WTC11 (cell line): ENCODE data around the gene ABR. TPM values are rescaled to one million over a fixed set of nuclear protein-coding genes. Genes with fewer than 3 reads are reported as not detected.

ENCODE experiments used
- ATAC-seq: fragments of 200-7000 bp; cut with Tn5 transposase; 2 replicates; pipeline ENCODE4 v1.10.0; 2021; ENCODE audit warnings: mild to moderate bottlenecking, moderate library complexity
- CTCF ChIA-PET: fragments of 300-600 bp; sonication (Branson Sonifier 250); formaldehyde crosslinking; loops from one replicate; lab custom pipeline; 2021; ENCODE audit warnings: antibody characterized with exemption; lab: Charles Lee
- POLR2A ChIA-PET: fragments of 350-600 bp; sonication (Branson Sonifier 250); formaldehyde crosslinking; loops from one replicate; lab custom pipeline; 2021; ENCODE audit warnings: antibody characterized with exemption; lab: Charles Lee
- DNase-seq: peaks from one replicate; pipeline ENCODE4 v3.0.0; 2021; ENCODE audit warnings: low spot score
- H3K27ac Mint-ChIP-seq: 2 replicates; pipeline ENCODE4 v1.8.0; 2021; ENCODE audit warnings: mixed read lengths
- H3K27me3 Mint-ChIP-seq: 2 replicates; pipeline ENCODE4 v1.8.0; 2021; ENCODE audit warnings: low read depth, mild to moderate bottlenecking, moderate library complexity, mixed read lengths
- H3K36me3 Mint-ChIP-seq: 2 replicates; pipeline ENCODE4 v1.8.0; 2021; ENCODE audit warnings: mixed read lengths
- H3K4me1 Mint-ChIP-seq: 2 replicates; pipeline ENCODE4 v1.8.0; 2022; ENCODE audit warnings: mixed read lengths
- H3K4me3 Mint-ChIP-seq: 2 replicates; pipeline ENCODE4 v1.8.0; 2021; ENCODE audit warnings: mild to moderate bottlenecking, moderate library complexity, mixed read lengths
- H3K9me3 Mint-ChIP-seq: 2 replicates; pipeline ENCODE4 v1.8.0; 2021; ENCODE audit warnings: mixed read lengths
- ATF1 ChIP-seq: sonication (generic); formaldehyde crosslinking; IDR thresholded peaks from 2 replicates; pipeline ENCODE4 v1.8.1; 2023; ENCODE audit warnings: mild to moderate bottlenecking, moderate library complexity, missing genetic modification reagents
- E2F4 ChIP-seq: sonication (generic); formaldehyde crosslinking; IDR thresholded peaks from 2 replicates; pipeline ENCODE4 v1.8.1; 2022; ENCODE audit warnings: low read depth, mild to moderate bottlenecking, moderate library complexity, missing genetic modification reagents, borderline replicate concordance
- EMX1 ChIP-seq: fragments of 250-450 bp; sonication (Bioruptor Pico); IDR thresholded peaks from 2 replicates; pipeline ENCODE4 v1.8.0; 2021; ENCODE audit warnings: mild to moderate bottlenecking
- FOXJ3 ChIP-seq: sonication (generic); formaldehyde crosslinking; IDR thresholded peaks from 2 replicates; pipeline ENCODE4 v1.9.0; 2021; ENCODE audit warnings: missing genetic modification reagents, mild to moderate bottlenecking, borderline replicate concordance
- FOXP1 ChIP-seq: sonication (generic); formaldehyde crosslinking; IDR thresholded peaks from 2 replicates; pipeline ENCODE4 v1.8.0; 2022; ENCODE audit warnings: missing genetic modification reagents, mild to moderate bottlenecking, moderate library complexity, borderline replicate concordance
- GRHL2 ChIP-seq: fragments of 250-450 bp; sonication (Bioruptor Pico); IDR thresholded peaks from 2 replicates; pipeline ENCODE4 v1.8.0; 2022; ENCODE audit warnings: mild to moderate bottlenecking, moderate library complexity; ENCODE audit not compliant: insufficient replicate concordance, severe bottlenecking
- GTF2I ChIP-seq: fragments of 250-450 bp; sonication (Bioruptor Pico); conservative IDR thresholded peaks from 2 replicates; pipeline ENCODE4 v1.4.0; 2021; ENCODE audit warnings: mild to moderate bottlenecking
- IRF2 ChIP-seq: sonication (generic); formaldehyde crosslinking; IDR thresholded peaks from 2 replicates; pipeline ENCODE4 v1.8.0; 2022; ENCODE audit warnings: low read depth, missing genetic modification reagents, borderline replicate concordance
- MXD4 ChIP-seq: fragments of 250-450 bp; sonication (Bioruptor Pico); IDR thresholded peaks from 2 replicates; pipeline ENCODE4 v1.8.0; 2021; ENCODE audit warnings: mild to moderate bottlenecking, moderate library complexity, borderline replicate concordance
- MYBL2 ChIP-seq: sonication (generic); formaldehyde crosslinking; IDR thresholded peaks from 2 replicates; pipeline ENCODE4 v1.8.1; 2023; ENCODE audit warnings: mild to moderate bottlenecking, moderate library complexity, missing genetic modification reagents
- TEAD1 ChIP-seq: sonication (generic); formaldehyde crosslinking; IDR thresholded peaks from 2 replicates; pipeline ENCODE4 v1.8.0; 2022; ENCODE audit warnings: mild to moderate bottlenecking, missing genetic modification reagents
- ZNF121 ChIP-seq: sonication (generic); formaldehyde crosslinking; IDR thresholded peaks from 2 replicates; pipeline ENCODE4 v1.8.0; 2023; ENCODE audit warnings: missing genetic modification reagents
- ZNF219 ChIP-seq: sonication (generic); formaldehyde crosslinking; IDR thresholded peaks from 2 replicates; pipeline ENCODE4 v1.8.0; 2023; ENCODE audit warnings: missing genetic modification reagents, mild to moderate bottlenecking, borderline replicate concordance
- ZNF396 ChIP-seq: fragments of 250-450 bp; sonication (Bioruptor Pico); IDR thresholded peaks from 2 replicates; pipeline ENCODE4 v1.8.0; 2021; ENCODE audit warnings: mild to moderate bottlenecking, moderate library complexity, borderline replicate concordance
- ZNF423 ChIP-seq: fragments of 250-450 bp; sonication (Bioruptor Pico); IDR thresholded peaks from 2 replicates; pipeline ENCODE4 v2.1.2; 2022; ENCODE audit warnings: mild to moderate bottlenecking, moderate library complexity
- ZNF512 ChIP-seq: sonication (generic); formaldehyde crosslinking; IDR thresholded peaks from 2 replicates; pipeline ENCODE4 v1.8.1; 2022; ENCODE audit warnings: missing genetic modification reagents, borderline replicate concordance
- total RNA-seq: library from RNA; stranded (reverse); gene quantifications from 3 replicates; pipeline ENCODE4 v1.2.3, GENCODE V29; 2021
- TF ChIP-seq, protein P1 (sequence below): sonication (generic); formaldehyde crosslinking; IDR thresholded peaks from 2 replicates; pipeline ENCODE4 v1.8.0; 2023; ENCODE audit warnings: mild to moderate bottlenecking, missing genetic modification reagents
- TF ChIP-seq, protein P2 (sequence below): fragments of 200-600 bp; IDR thresholded peaks from 2 replicates; pipeline ENCODE4 v1.8.0; 2022; ENCODE audit warnings: antibody characterized with exemption
- TF ChIP-seq, protein P3 (sequence below): sonication (generic); formaldehyde crosslinking; IDR thresholded peaks from 2 replicates; pipeline ENCODE4 v1.8.0; 2022; ENCODE audit warnings: mild to moderate bottlenecking, missing genetic modification reagents
- TF ChIP-seq, protein P4 (sequence below): fragments of 250-450 bp; sonication (Bioruptor Pico); IDR thresholded peaks from 2 replicates; pipeline ENCODE4 v2.1.2; 2022; ENCODE audit warnings: mild to moderate bottlenecking, moderate library complexity
- TF ChIP-seq, protein P5 (sequence below): sonication (generic); formaldehyde crosslinking; IDR thresholded peaks from 2 replicates; pipeline ENCODE4 v1.8.1; 2023; ENCODE audit warnings: mild to moderate bottlenecking, missing genetic modification reagents, moderate library complexity

Gene ABR
- total RNA-seq, 1 experiment from 2014 or later: 38.0 TPM

DNA sequence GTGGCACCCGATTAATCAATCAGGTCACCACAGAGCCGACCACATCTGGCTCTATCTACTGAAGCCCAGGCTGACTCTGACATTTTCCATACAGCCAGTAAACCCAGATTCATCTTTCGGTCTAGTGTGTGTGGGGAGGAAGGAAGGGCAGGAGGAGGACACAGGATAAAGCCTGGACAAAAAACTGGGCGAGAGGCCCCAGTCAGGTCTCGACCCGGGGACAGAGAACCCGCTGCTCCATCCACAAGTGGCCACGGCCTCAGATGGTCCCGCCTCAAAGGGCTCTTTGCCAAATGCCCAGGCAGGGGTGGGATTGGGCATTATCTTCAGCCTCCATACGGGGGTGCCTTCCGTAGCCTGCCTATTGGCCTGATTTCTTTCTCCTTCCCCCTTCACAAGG is 7.8 kb downstream of the ABR start:
- Mint-ChIP-seq H3K27me3 (no peaks in the 10 kb centered on the region), H3K27ac (no peak overlapping the region), H3K9me3 (no peaks in the 10 kb centered on the region), H3K4me3 (no peak overlapping the region), H3K4me1 (no peaks in the 10 kb centered on the region), H3K36me3 (no peaks in the 10 kb centered on the region)
- DNase-seq: no peak
- CTCF ChIA-PET: interaction anchor here (1.1 to 3.5 kb wide), 4 partner anchors 10 to 49 kb away, joined by 3 to 21 read pairs (median 4); no protein-coding TSS in a partner anchor
- POLR2A ChIA-PET: no interaction called here
- TF ChIP-seq, protein P1, sequence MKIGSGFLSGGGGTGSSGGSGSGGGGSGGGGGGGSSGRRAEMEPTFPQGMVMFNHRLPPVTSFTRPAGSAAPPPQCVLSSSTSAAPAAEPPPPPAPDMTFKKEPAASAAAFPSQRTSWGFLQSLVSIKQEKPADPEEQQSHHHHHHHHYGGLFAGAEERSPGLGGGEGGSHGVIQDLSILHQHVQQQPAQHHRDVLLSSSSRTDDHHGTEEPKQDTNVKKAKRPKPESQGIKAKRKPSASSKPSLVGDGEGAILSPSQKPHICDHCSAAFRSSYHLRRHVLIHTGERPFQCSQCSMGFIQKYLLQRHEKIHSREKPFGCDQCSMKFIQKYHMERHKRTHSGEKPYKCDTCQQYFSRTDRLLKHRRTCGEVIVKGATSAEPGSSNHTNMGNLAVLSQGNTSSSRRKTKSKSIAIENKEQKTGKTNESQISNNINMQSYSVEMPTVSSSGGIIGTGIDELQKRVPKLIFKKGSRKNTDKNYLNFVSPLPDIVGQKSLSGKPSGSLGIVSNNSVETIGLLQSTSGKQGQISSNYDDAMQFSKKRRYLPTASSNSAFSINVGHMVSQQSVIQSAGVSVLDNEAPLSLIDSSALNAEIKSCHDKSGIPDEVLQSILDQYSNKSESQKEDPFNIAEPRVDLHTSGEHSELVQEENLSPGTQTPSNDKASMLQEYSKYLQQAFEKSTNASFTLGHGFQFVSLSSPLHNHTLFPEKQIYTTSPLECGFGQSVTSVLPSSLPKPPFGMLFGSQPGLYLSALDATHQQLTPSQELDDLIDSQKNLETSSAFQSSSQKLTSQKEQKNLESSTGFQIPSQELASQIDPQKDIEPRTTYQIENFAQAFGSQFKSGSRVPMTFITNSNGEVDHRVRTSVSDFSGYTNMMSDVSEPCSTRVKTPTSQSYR (CRISPR knock-in tag): no peak
- no peak for TF ChIP-seq ZNF121 (CRISPR knock-in tag)
- TF ChIP-seq TEAD1 (CRISPR knock-in tag): no peak
- TF ChIP-seq FOXJ3 (CRISPR knock-in tag): no peak
- TF ChIP-seq, all 79 proteins: peak for 0
- ATAC-seq: no peak

- Mint-ChIP-seq H3K27me3 (no peaks in the 10 kb centered on the region), H3K36me3 (no peaks in the 10 kb centered on the region), H3K9me3 (no peaks in the 10 kb centered on the region), H3K27ac (no peak overlapping the region; the same call in 1 of the 2 replicates), H3K4me1 (no peaks in the 10 kb centered on the region), H3K4me3 (no peak overlapping the region)
- DNase-seq: peak; percentile 54
- ChIA-PET POLR2A (no interaction called here), CTCF (interaction anchor here (0.6 to 3.5 kb wide), 5 partner anchors 11 to 48 kb away, joined by 3 to 21 read pairs (median 3); no protein-coding TSS in a partner anchor)
- TF ChIP-seq, protein P2, sequence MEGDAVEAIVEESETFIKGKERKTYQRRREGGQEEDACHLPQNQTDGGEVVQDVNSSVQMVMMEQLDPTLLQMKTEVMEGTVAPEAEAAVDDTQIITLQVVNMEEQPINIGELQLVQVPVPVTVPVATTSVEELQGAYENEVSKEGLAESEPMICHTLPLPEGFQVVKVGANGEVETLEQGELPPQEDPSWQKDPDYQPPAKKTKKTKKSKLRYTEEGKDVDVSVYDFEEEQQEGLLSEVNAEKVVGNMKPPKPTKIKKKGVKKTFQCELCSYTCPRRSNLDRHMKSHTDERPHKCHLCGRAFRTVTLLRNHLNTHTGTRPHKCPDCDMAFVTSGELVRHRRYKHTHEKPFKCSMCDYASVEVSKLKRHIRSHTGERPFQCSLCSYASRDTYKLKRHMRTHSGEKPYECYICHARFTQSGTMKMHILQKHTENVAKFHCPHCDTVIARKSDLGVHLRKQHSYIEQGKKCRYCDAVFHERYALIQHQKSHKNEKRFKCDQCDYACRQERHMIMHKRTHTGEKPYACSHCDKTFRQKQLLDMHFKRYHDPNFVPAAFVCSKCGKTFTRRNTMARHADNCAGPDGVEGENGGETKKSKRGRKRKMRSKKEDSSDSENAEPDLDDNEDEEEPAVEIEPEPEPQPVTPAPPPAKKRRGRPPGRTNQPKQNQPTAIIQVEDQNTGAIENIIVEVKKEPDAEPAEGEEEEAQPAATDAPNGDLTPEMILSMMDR: peak; percentile 72
- no peak for TF ChIP-seq EMX1
- no peak for TF ChIP-seq GRHL2 (CRISPR knock-in tag)
- no peak for TF ChIP-seq IRF2
- TF ChIP-seq ATF1 (CRISPR knock-in tag): no peak
- TF ChIP-seq, protein P3, sequence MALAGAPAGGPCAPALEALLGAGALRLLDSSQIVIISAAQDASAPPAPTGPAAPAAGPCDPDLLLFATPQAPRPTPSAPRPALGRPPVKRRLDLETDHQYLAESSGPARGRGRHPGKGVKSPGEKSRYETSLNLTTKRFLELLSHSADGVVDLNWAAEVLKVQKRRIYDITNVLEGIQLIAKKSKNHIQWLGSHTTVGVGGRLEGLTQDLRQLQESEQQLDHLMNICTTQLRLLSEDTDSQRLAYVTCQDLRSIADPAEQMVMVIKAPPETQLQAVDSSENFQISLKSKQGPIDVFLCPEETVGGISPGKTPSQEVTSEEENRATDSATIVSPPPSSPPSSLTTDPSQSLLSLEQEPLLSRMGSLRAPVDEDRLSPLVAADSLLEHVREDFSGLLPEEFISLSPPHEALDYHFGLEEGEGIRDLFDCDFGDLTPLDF (CRISPR knock-in tag): no peak
- no peak for TF ChIP-seq E2F4 (CRISPR knock-in tag)
- TF ChIP-seq ZNF512: no peak
- no peak for TF ChIP-seq ZNF396 (CRISPR knock-in tag)
- ATAC-seq: peak; percentile 64
Observed at GRCh38 chr17:1170739-1171138, 9.0 kb downstream of the ABR start.

DNA sequence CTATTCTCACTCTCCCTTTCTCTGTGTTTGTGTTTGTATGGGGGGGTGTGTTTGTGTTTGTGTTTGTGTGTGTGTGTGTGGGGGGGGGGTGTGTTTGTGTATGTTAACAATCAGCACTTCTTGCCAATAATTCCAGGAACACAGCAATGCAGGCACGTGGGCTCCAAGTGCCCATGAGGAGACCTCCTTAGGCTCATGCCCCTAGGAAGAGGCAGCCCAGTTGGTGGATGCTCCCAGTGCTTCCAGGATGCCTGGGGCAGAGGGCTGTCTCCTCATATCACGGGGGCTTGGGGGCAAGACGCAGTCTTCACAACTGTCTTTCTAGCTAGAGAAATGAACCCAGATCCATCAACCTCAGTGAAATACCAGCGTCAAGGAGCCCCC is 9.9 kb downstream of the ABR start:
- H3K4me1 Mint-ChIP-seq: no peaks in the 10 kb centered on the region
- no peak for ATAC-seq
- no peaks in the 10 kb centered on the region for H3K36me3 Mint-ChIP-seq
- no peaks in the 10 kb centered on the region for H3K27me3 Mint-ChIP-seq
- ChIA-PET CTCF (interaction anchor here (2.2 kb wide), 1 partner anchor 111 kb away, joined by 9 read pairs; no protein-coding TSS in a partner anchor), POLR2A (no interaction called here)
- H3K9me3 Mint-ChIP-seq: no peaks in the 10 kb centered on the region
- DNase-seq: no peak
- no peak overlapping the region for H3K4me3 Mint-ChIP-seq
- H3K27ac Mint-ChIP-seq: no peak overlapping the region
- TF ChIP-seq, protein P4, sequence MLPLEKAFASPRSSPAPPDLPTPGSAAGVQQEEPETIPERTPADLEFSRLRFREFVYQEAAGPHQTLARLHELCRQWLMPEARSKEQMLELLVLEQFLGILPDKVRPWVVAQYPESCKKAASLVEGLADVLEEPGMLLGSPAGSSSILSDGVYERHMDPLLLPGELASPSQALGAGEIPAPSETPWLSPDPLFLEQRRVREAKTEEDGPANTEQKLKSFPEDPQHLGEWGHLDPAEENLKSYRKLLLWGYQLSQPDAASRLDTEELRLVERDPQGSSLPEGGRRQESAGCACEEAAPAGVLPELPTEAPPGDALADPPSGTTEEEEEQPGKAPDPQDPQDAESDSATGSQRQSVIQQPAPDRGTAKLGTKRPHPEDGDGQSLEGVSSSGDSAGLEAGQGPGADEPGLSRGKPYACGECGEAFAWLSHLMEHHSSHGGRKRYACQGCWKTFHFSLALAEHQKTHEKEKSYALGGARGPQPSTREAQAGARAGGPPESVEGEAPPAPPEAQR (CRISPR knock-in tag): no peak
- TF ChIP-seq ZNF423 (CRISPR knock-in tag) (no peak), GTF2I (no peak), ZNF219 (no peak), MXD4 (CRISPR knock-in tag) (no peak), GRHL2 (CRISPR knock-in tag) (no peak), MYBL2 (CRISPR knock-in tag) (no peak), FOXP1 (no peak)
- TF ChIP-seq, protein P5, sequence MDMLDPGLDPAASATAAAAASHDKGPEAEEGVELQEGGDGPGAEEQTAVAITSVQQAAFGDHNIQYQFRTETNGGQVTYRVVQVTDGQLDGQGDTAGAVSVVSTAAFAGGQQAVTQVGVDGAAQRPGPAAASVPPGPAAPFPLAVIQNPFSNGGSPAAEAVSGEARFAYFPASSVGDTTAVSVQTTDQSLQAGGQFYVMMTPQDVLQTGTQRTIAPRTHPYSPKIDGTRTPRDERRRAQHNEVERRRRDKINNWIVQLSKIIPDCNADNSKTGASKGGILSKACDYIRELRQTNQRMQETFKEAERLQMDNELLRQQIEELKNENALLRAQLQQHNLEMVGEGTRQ (CRISPR knock-in tag): no peak
